Activated naive CD8-positive, alpha-beta T cell treated with anti-CD3 and anti-CD28 coated beads, Interleukin-2, amount 10 ng/mL, durations not matched to agents 7 days and 5 days (primary cell): ENCODE measurements around the gene CEP112. TPM values are rescaled to one million over a fixed set of nuclear protein-coding genes. Genes with fewer than 3 reads are reported as not detected.
A peak's percentile ranks its signal among the peaks of the same experiment; 100 is the strongest.

Experiments used
- ATAC-seq: fragments of 150-1000 bp; cut with Tn5 transposase; one replicate; pipeline ENCODE4 v1.10.0; 2021; ENCODE audit warnings: low read depth, moderate library complexity
- POLR2A ChIA-PET: fragments of 350-600 bp; sonication (Branson Sonifier 250); formaldehyde crosslinking; loops from one replicate; lab custom pipeline; 2021; ENCODE audit warnings: antibody characterized with exemption; lab: Charles Lee
- DNase-seq: peaks from one replicate; pipeline ENCODE4 v3.0.0; 2021
- H3K27ac Mint-ChIP-seq: one replicate; pipeline ENCODE4 v1.8.0; 2022; ENCODE audit warnings: mild to moderate bottlenecking, mixed read lengths
- H3K27me3 Mint-ChIP-seq: one replicate; pipeline ENCODE4 v1.8.0; 2022; ENCODE audit warnings: mild to moderate bottlenecking, moderate library complexity, mixed read lengths
- H3K36me3 Mint-ChIP-seq: one replicate; pipeline ENCODE4 v1.8.0; 2021; ENCODE audit warnings: mild to moderate bottlenecking, mixed read lengths
- H3K4me1 Mint-ChIP-seq: one replicate; pipeline ENCODE4 v1.8.0; 2021; ENCODE audit warnings: mixed read lengths
- H3K4me3 Mint-ChIP-seq: one replicate; pipeline ENCODE4 v1.8.0; 2022; ENCODE audit warnings: mild to moderate bottlenecking, moderate library complexity, mixed read lengths
- H3K9me3 Mint-ChIP-seq: one replicate; pipeline ENCODE4 v1.8.0; 2021; ENCODE audit warnings: mixed read lengths
- total RNA-seq, 2 experiments: library from RNA; stranded (reverse); gene quantifications; one replicate each; pipeline ENCODE4 v1.2.3, GENCODE V29; 2021

CEP112 gene
- total RNA-seq, 2 experiments from 2014 or later = 2.1 to 3.8 TPM

- Mint-ChIP-seq H3K9me3 (peaks cover 6% of the 10 kb centered on the region), H3K4me1 (no peaks in the 10 kb centered on the region)
- no peak for ATAC-seq
Measured at GRCh38 chr17:65931246-65932149, 260.4 kb downstream of the CEP112 start.

GRCh38 chr17:65930140-65930730 lies 261.7 kb downstream of the CEP112 start:
- Mint-ChIP-seq H3K27me3 (peaks cover 2% of the 10 kb centered on the region), H3K36me3 (no peaks in the 10 kb centered on the region), H3K9me3 (peaks cover 8% of the 10 kb centered on the region), H3K4me3 (no peak overlapping the region), H3K4me1 (no peaks in the 10 kb centered on the region), H3K27ac (no peak overlapping the region)
- DNase-seq = no peak
- POLR2A ChIA-PET = no interaction called here
- no peak for ATAC-seq

More at GRCh38 chr17:65931246-65932149, 260.4 kb downstream of the CEP112 start:
- peaks cover 4% of the 10 kb centered on the region for H3K27me3 Mint-ChIP-seq
- H3K36me3 Mint-ChIP-seq = no peaks in the 10 kb centered on the region
- POLR2A ChIA-PET = no interaction called here
- DNase-seq = no peak
- no peak overlapping the region for H3K27ac Mint-ChIP-seq
- no peak overlapping the region for H3K4me3 Mint-ChIP-seq

- Mint-ChIP-seq H3K27me3 (peaks cover 2% of the 10 kb centered on the region), H3K9me3 (peaks cover 7% of the 10 kb centered on the region), H3K4me1 (no peaks in the 10 kb centered on the region), H3K36me3 (no peaks in the 10 kb centered on the region), H3K27ac (no peak overlapping the region), H3K4me3 (no peak overlapping the region)
- DNase-seq = no peak
- ATAC-seq = no peak
- POLR2A ChIA-PET = no interaction called here
Measured at GRCh38 chr17:65926599-65926998, 265.3 kb downstream of the CEP112 start.

GRCh38 chr17:65925606-65926307 lies 266.2 kb downstream of the CEP112 start:
- DNase-seq (no peak), ATAC-seq (no peak)
- POLR2A ChIA-PET = no interaction called here
- Mint-ChIP-seq H3K27me3 (peaks cover 2% of the 10 kb centered on the region), H3K4me3 (no peak overlapping the region), H3K4me1 (no peaks in the 10 kb centered on the region), H3K27ac (no peak overlapping the region), H3K36me3 (no peaks in the 10 kb centered on the region), H3K9me3 (peaks cover 6% of the 10 kb centered on the region)

- no peak for DNase-seq
- H3K4me1 Mint-ChIP-seq = no peaks in the 10 kb centered on the region
- no peak overlapping the region for H3K27ac Mint-ChIP-seq
- H3K4me3 Mint-ChIP-seq = no peak overlapping the region
- no peaks in the 10 kb centered on the region for H3K36me3 Mint-ChIP-seq
- POLR2A ChIA-PET = no interaction called here
- peaks cover 3% of the 10 kb centered on the region for H3K9me3 Mint-ChIP-seq
- H3K27me3 Mint-ChIP-seq = peaks cover 5% of the 10 kb centered on the region
- no peak for ATAC-seq
Measured at GRCh38 chr17:65920996-65921395, 270.9 kb downstream of the CEP112 start.

- peaks cover 7% of the 10 kb centered on the region for H3K4me1 Mint-ChIP-seq
- POLR2A ChIA-PET = no interaction called here
- H3K27me3 Mint-ChIP-seq = peaks cover 5% of the 10 kb centered on the region
- H3K9me3 Mint-ChIP-seq = peaks cover 14% of the 10 kb centered on the region
- DNase-seq = no peak
- H3K27ac Mint-ChIP-seq = no peak overlapping the region
- peaks cover 8% of the 10 kb centered on the region for H3K36me3 Mint-ChIP-seq
- H3K4me3 Mint-ChIP-seq = no peak overlapping the region
- no peak for ATAC-seq
Measured at GRCh38 chr17:65918916-65919315, 273.0 kb downstream of the CEP112 start.

- Mint-ChIP-seq H3K27ac (no peak overlapping the region), H3K4me3 (no peak overlapping the region), H3K4me1 (peaks cover 7% of the 10 kb centered on the region), H3K9me3 (peaks cover 14% of the 10 kb centered on the region), H3K27me3 (peaks cover 5% of the 10 kb centered on the region), H3K36me3 (peaks cover 8% of the 10 kb centered on the region)
- POLR2A ChIA-PET = no interaction called here
- DNase-seq (no peak), ATAC-seq (no peak)
Measured at GRCh38 chr17:65918500-65918899, 273.4 kb downstream of the CEP112 start.

- peaks cover 8% of the 10 kb centered on the region for H3K36me3 Mint-ChIP-seq
- ATAC-seq = no peak
- POLR2A ChIA-PET = no interaction called here
- H3K4me3 Mint-ChIP-seq = no peak overlapping the region
- peaks cover 14% of the 10 kb centered on the region for H3K9me3 Mint-ChIP-seq
- H3K27ac Mint-ChIP-seq = no peak overlapping the region
- DNase-seq = no peak
- H3K27me3 Mint-ChIP-seq = peaks cover 5% of the 10 kb centered on the region
- H3K4me1 Mint-ChIP-seq = peaks cover 7% of the 10 kb centered on the region
Measured at GRCh38 chr17:65917560-65917959, 274.4 kb downstream of the CEP112 start.

- Mint-ChIP-seq H3K27ac (no peak overlapping the region), H3K27me3 (peaks cover 5% of the 10 kb centered on the region), H3K36me3 (peaks cover 8% of the 10 kb centered on the region), H3K4me1 (peaks cover 7% of the 10 kb centered on the region), H3K4me3 (no peak overlapping the region), H3K9me3 (peaks cover 14% of the 10 kb centered on the region)
- DNase-seq (no peak), ATAC-seq (no peak)
- POLR2A ChIA-PET = no interaction called here
Measured at GRCh38 chr17:65916425-65916824, 275.5 kb downstream of the CEP112 start.

- POLR2A ChIA-PET = no interaction called here
Measured at GRCh38 chr17:65914784-65915342, 277.1 kb downstream of the CEP112 start.

GRCh38 chr17:65913326-65913850 lies 278.5 kb downstream of the CEP112 start:
- Mint-ChIP-seq H3K4me3 (no peak overlapping the region), H3K9me3 (peaks cover 21% of the 10 kb centered on the region), H3K27me3 (peaks cover 10% of the 10 kb centered on the region), H3K4me1 (peaks cover 7% of the 10 kb centered on the region), H3K36me3 (peaks cover 11% of the 10 kb centered on the region), H3K27ac (no peak overlapping the region)
- ATAC-seq (no peak), DNase-seq (no peak)
- POLR2A ChIA-PET = no interaction called here

More at GRCh38 chr17:65914784-65915342, 277.1 kb downstream of the CEP112 start:
- ATAC-seq = no peak
- Mint-ChIP-seq H3K27ac (peak overlapping the region; percentile 58), H3K36me3 (peaks cover 11% of the 10 kb centered on the region), H3K9me3 (peaks cover 20% of the 10 kb centered on the region), H3K4me3 (peak overlapping the region; percentile 7), H3K4me1 (peaks cover 7% of the 10 kb centered on the region), H3K27me3 (peaks cover 8% of the 10 kb centered on the region)
- DNase-seq = no peak

- peaks cover 5% of the 10 kb centered on the region for H3K27me3 Mint-ChIP-seq
- no peak for ATAC-seq
- no peak overlapping the region for H3K27ac Mint-ChIP-seq
- H3K4me3 Mint-ChIP-seq = no peak overlapping the region
- peaks cover 21% of the 10 kb centered on the region for H3K9me3 Mint-ChIP-seq
- no peak for DNase-seq
- H3K36me3 Mint-ChIP-seq = peaks cover 11% of the 10 kb centered on the region
- peaks cover 7% of the 10 kb centered on the region for H3K4me1 Mint-ChIP-seq
- POLR2A ChIA-PET = no interaction called here
Measured at GRCh38 chr17:65910836-65911235, 281.1 kb downstream of the CEP112 start.
